K562 (cell line): ENCODE data around the gene TMPRSS9. TPM values are rescaled to one million over a fixed set of nuclear protein-coding genes. Genes with fewer than 3 reads are reported as not detected.

Experiments
- ELF4 ChIP-seq: fragments of 450-650 bp; formaldehyde crosslinking; IDR thresholded peaks from 2 replicates; pipeline ENCODE4 v1.4.0; 2022; ENCODE audit warnings: missing genetic modification characterization
- HDAC3 ChIP-seq: fragments of 450-650 bp; IDR thresholded peaks from 2 replicates; pipeline ENCODE4 v1.6.1; 2018; ENCODE audit warnings: borderline replicate concordance, mild to moderate bottlenecking, moderate library complexity; ENCODE audit not compliant: partially characterized antibody
- L3MBTL2 ChIP-seq: fragments of 450-650 bp; IDR thresholded peaks from 2 replicates; pipeline ENCODE4 v1.6.1; 2016; ENCODE audit warnings: mild to moderate bottlenecking, moderate library complexity
- MED1 ChIP-seq: sonication (generic); formaldehyde crosslinking; IDR thresholded peaks from 2 replicates; pipeline ENCODE4 v1.8.1; 2023; ENCODE audit warnings: missing genetic modification reagents, borderline replicate concordance
- POLR2A ChIP-seq: fragments of 450-650 bp; conservative IDR thresholded peaks from 2 replicates; pipeline ENCODE4 v1.6.1; 2016
- ZNF140 ChIP-seq: fragments of 250-450 bp; sonication (Bioruptor Pico); IDR thresholded peaks from 2 replicates; pipeline ENCODE4 v1.8.0; 2021; ENCODE audit warnings: moderate library complexity, mild to moderate bottlenecking, inconsistent platforms
- ZNF436 ChIP-seq: fragments of 250-450, 450-650 bp; sonication (Bioruptor Pico); formaldehyde crosslinking; IDR thresholded peaks from 2 replicates; pipeline ENCODE4 v1.7.0; 2020; ENCODE audit warnings: mild to moderate bottlenecking
- polyA plus RNA-seq, 8 experiments: library from polyadenylated mRNA; depleted of rRNA in 4 of 8; stranded (reverse) in 5 of 8; unstranded in 3 of 8; fragments of >200 nt; fragmentation: Nextera tagmentation in 2 of 8; fragmentation: Illumina TruSeq in 1 of 8; extraction: Ambion mirVana in 2 of 8; extraction: Trizol in 1 of 8; gene quantifications; 2 replicates each; pipeline versions ENCODE4 v1.2.1 to v1.2.3, GENCODE V29; 2011 to 2014; ENCODE audit warnings: inconsistent platforms in 1 of 8, missing spikeins in 1 of 8
- total RNA-seq, 7 experiments: library from RNA; depleted of rRNA in 6 of 7; stranded (reverse); fragments of >200 nt in 6 of 7; fragmentation: Illumina TruSeq in 2 of 7; extraction: Trizol in 2 of 7; gene quantifications; 2 replicates each; pipeline versions ENCODE4 v1.2.1 to v1.2.3, GENCODE V29; 2011 to 2021; ENCODE audit warnings: low replicate concordance in 1 of 7
- TF ChIP-seq, protein P1 (sequence below), 2 experiments: IDR thresholded peaks; 2 replicates each; pipeline ENCODE4 v1.6.1; 2011; ENCODE audit warnings: borderline replicate concordance in 1 of 2, control low read depth in 1 of 2, low read depth in 1 of 2, low read length in 1 of 2, mild to moderate bottlenecking in 1 of 2, mixed read lengths in 1 of 2, moderate library complexity in 1 of 2; ENCODE audit not compliant: insufficient read depth in 1 of 2, insufficient read length in 1 of 2, poor library complexity in 1 of 2, severe bottlenecking in 1 of 2; ENCODE audit errors: extremely low read depth in 1 of 2
- TF ChIP-seq, protein P2 (sequence below): fragments of 450-650 bp; IDR thresholded peaks from 2 replicates; pipeline ENCODE4 v1.6.1; 2016; ENCODE audit warnings: antibody characterized with exemption
- TF ChIP-seq, protein P3 (sequence below): fragments of 250-450 bp; sonication (Bioruptor Pico); IDR thresholded peaks from 2 replicates; pipeline ENCODE4 v1.4.0; 2020; ENCODE audit warnings: mild to moderate bottlenecking, moderate library complexity, borderline replicate concordance
- TF ChIP-seq, protein P4 (sequence below): sonication (generic); formaldehyde crosslinking; IDR thresholded peaks from 2 replicates; pipeline ENCODE4 v1.8.0; 2023; ENCODE audit warnings: missing genetic modification reagents, mild to moderate bottlenecking, borderline replicate concordance

The TMPRSS9 gene
- total and polyA plus RNA-seq, 9 of the 15 experiments (the other 6 are each of a cell fraction or from before 2014, with no cell fraction given), result 0.01 to 0.03 TPM; not detected in 7

DNA sequence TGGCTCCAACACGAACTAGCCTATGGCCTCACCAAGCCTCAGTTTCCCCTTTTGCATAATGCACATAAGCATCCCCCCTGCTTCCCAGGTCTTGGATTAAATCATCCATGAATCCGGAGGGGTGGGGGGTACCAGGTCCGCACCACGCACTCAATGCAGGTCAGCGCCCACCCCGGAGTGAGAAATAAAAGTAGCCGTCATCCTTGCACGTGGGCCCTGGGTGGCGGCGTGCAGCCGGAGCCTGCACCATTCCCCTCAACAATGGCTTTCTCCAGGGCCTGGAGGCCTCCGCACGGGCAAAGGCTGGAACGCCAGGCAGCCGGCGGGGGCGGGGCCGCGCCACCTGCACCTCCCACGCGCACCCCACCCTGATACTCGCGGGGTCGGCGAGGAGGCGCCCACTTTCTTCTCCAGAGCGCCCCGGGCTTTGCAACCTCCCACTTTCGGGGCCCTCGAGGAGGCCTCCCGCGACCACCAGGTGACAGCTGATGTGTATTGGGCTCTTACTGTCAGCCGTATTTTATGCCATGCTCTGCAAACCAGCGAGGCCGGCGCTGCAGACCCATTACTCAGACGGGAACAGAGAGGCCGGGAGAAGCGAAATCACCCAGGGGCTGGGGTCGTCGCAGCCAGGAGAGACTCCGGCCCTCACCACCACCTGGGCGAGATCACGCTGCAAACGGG lies 115.1 kb downstream of the TMPRSS9 start (continued):
- TF ChIP-seq ZNF436 (CRISPR knock-in tag) (no peak), MED1 (CRISPR knock-in tag) (no peak), POLR2A (no peak), L3MBTL2 (peak; percentile 65), ZNF140 (CRISPR knock-in tag) (no peak), ELF4 (no peak), HDAC3 (no peak)
- TF ChIP-seq, protein P1, sequence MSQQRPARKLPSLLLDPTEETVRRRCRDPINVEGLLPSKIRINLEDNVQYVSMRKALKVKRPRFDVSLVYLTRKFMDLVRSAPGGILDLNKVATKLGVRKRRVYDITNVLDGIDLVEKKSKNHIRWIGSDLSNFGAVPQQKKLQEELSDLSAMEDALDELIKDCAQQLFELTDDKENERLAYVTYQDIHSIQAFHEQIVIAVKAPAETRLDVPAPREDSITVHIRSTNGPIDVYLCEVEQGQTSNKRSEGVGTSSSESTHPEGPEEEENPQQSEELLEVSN (IDR thresholded peaks at IDR 0.05; ENCODE audit: borderline replicate concordance in 1 of 2, extremely low read depth in 1 of 2, insufficient read depth in 1 of 2, insufficient read length in 1 of 2, low read depth in 1 of 2, low read length in 1 of 2, poor library complexity in 1 of 2, severe bottlenecking in 1 of 2), result peak; percentile 18 to 54
- TF ChIP-seq, protein P2, sequence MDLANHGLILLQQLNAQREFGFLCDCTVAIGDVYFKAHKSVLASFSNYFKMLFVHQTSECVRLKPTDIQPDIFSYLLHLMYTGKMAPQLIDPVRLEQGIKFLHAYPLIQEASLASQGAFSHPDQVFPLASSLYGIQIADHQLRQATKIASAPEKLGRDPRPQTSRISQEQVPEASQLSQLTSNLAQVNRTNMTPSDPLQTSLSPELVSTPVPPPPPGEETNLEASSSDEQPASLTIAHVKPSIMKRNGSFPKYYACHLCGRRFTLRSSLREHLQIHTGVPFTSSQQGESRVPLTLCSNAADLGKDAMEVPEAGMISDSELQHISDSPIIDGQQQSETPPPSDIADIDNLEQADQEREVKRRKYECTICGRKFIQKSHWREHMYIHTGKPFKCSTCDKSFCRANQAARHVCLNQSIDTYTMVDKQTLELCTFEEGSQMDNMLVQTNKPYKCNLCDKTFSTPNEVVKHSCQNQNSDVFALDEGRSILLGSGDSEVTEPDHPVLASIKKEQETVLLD, result peak; percentile 58; the same call in 1 of the 2 replicates
- TF ChIP-seq, protein P3, sequence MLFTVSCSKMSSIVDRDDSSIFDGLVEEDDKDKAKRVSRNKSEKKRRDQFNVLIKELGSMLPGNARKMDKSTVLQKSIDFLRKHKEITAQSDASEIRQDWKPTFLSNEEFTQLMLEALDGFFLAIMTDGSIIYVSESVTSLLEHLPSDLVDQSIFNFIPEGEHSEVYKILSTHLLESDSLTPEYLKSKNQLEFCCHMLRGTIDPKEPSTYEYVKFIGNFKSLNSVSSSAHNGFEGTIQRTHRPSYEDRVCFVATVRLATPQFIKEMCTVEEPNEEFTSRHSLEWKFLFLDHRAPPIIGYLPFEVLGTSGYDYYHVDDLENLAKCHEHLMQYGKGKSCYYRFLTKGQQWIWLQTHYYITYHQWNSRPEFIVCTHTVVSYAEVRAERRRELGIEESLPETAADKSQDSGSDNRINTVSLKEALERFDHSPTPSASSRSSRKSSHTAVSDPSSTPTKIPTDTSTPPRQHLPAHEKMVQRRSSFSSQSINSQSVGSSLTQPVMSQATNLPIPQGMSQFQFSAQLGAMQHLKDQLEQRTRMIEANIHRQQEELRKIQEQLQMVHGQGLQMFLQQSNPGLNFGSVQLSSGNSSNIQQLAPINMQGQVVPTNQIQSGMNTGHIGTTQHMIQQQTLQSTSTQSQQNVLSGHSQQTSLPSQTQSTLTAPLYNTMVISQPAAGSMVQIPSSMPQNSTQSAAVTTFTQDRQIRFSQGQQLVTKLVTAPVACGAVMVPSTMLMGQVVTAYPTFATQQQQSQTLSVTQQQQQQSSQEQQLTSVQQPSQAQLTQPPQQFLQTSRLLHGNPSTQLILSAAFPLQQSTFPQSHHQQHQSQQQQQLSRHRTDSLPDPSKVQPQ (CRISPR knock-in tag), result no peak
- TF ChIP-seq, protein P4, sequence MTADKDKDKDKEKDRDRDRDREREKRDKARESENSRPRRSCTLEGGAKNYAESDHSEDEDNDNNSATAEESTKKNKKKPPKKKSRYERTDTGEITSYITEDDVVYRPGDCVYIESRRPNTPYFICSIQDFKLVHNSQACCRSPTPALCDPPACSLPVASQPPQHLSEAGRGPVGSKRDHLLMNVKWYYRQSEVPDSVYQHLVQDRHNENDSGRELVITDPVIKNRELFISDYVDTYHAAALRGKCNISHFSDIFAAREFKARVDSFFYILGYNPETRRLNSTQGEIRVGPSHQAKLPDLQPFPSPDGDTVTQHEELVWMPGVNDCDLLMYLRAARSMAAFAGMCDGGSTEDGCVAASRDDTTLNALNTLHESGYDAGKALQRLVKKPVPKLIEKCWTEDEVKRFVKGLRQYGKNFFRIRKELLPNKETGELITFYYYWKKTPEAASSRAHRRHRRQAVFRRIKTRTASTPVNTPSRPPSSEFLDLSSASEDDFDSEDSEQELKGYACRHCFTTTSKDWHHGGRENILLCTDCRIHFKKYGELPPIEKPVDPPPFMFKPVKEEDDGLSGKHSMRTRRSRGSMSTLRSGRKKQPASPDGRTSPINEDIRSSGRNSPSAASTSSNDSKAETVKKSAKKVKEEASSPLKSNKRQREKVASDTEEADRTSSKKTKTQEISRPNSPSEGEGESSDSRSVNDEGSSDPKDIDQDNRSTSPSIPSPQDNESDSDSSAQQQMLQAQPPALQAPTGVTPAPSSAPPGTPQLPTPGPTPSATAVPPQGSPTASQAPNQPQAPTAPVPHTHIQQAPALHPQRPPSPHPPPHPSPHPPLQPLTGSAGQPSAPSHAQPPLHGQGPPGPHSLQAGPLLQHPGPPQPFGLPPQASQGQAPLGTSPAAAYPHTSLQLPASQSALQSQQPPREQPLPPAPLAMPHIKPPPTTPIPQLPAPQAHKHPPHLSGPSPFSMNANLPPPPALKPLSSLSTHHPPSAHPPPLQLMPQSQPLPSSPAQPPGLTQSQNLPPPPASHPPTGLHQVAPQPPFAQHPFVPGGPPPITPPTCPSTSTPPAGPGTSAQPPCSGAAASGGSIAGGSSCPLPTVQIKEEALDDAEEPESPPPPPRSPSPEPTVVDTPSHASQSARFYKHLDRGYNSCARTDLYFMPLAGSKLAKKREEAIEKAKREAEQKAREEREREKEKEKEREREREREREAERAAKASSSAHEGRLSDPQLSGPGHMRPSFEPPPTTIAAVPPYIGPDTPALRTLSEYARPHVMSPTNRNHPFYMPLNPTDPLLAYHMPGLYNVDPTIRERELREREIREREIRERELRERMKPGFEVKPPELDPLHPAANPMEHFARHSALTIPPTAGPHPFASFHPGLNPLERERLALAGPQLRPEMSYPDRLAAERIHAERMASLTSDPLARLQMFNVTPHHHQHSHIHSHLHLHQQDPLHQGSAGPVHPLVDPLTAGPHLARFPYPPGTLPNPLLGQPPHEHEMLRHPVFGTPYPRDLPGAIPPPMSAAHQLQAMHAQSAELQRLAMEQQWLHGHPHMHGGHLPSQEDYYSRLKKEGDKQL (CRISPR knock-in tag), result no peak
- TF ChIP-seq, all 486 proteins: peak for 41
